GM12865 (cell line): ENCODE measurements around the gene KDM5A.
"Not testable (repeated sequence)": the region's sequence is repeated elsewhere in the genome, so short reads cannot be mapped to it uniquely, and the experiment has no call there.

Source experiments
- DNase-seq: peaks from one replicate; pipeline ENCODE4 v3.0.0; 2010; ENCODE audit warnings: low read depth
- H3K4me3 ChIP-seq: 2 replicates; pipeline ENCODE4 v1.5.1; 2011; ENCODE audit warnings: mild to moderate bottlenecking, low read depth, low read length, control low read depth
- CTCF ChIP-seq: IDR thresholded peaks from 2 replicates; pipeline ENCODE4 v1.5.1; 2011; ENCODE audit warnings: low read length, control low read depth, low read depth, inconsistent platforms; ENCODE audit not compliant: insufficient read depth; ENCODE audit errors: missing control alignments

Gene KDM5A

DNA sequence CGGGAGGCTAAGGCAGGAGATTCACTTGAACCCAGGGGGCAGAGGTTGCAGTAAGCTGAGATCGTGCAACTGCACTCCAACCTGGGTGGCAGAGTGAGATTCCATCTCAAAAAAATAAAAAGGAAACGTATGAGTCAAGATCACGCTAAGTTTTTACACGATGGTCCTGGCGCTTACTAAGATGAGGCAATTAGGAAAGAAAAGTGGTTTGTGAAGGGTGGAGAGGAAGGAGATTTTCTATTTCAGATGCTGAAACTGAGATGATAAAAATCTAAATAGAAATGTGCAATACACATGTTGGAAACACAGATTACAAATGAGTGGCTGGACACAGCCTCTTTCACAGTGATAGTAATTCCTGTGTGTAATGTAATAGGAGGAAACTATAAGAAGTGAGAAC is 63.2 kb downstream of the KDM5A start:
- no peak for TF ChIP-seq CTCF
- H3K4me3 ChIP-seq = no peak overlapping the region
- no peak for DNase-seq

GRCh38 chr12:323507-323906 is 65.6 kb downstream of the KDM5A start:
- no peak for TF ChIP-seq CTCF
- DNase-seq = no peak
- H3K4me3 ChIP-seq = no peak overlapping the region

DNA sequence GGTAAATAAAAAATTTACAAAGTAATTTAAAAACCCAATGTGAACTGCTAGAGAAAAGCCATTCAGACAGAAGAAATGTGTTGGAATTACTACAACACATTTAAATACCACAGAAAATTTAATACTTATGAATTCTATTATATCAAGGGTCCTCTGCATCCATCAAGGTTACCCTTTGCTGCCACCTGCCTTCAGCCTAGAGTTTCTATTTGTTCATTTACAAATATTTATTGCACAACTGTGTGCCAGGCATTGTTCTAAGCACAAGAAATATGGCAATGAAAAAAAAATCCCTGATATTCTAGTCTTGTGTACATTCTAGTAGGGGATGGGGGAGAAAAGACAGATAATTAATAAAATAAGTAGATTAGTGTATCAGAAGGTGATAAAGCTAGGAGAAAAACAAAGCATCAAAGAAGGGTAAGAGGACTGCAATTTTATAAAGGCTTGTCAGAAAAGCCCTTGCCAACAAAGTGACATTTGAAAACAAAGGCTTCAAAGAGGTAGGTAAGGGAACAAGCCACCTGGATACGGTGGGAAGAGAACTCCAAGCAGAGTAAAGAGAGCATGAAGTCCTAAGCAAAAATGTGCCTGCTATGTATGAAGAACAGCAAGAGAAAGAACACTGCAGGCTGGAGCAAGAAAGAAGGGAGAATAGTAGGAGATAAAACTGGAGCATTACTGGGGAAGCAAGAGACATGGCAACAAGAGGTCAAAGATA is 67.4 kb downstream of the KDM5A start:
- H3K4me3 ChIP-seq = no peak overlapping the region
- DNase-seq = no peak
- no peak for TF ChIP-seq CTCF

DNA sequence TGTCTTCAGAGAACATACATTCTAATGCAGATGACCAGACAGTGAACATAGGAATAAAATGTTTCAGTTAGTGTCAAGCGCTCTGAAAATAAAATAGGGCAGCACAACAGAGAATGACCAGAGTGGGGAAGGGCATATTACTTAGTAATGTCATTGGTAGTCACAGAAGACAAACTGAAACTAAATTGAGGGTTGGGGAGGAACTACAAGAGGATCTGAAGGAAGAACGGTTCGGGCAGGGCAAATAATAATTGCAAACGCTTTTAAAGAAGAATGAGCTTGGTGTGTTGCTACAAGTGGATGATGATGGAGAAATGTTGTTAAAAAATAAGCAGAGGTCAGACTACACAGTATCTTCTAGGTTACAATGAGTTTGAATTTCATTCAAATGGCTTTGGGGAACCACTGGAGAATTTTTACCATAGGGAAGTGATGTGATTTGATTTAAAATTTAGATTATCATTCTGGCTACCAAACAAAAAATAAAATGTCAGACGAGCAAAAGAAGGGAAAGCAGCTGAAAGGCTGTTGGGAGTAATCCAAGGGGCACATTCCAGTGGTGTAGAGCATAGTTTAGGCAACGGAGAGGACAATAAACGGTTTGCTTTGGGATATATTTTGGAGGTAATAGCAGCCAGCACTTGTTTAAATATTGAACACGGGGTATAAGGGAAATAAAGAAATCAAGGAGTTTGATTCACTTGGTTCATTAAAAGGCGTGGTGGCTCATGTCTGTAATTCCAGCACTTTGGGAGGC is 70.2 kb downstream of the KDM5A start:
- no peak for TF ChIP-seq CTCF
- no peak for DNase-seq
- no peak overlapping the region for H3K4me3 ChIP-seq

DNA sequence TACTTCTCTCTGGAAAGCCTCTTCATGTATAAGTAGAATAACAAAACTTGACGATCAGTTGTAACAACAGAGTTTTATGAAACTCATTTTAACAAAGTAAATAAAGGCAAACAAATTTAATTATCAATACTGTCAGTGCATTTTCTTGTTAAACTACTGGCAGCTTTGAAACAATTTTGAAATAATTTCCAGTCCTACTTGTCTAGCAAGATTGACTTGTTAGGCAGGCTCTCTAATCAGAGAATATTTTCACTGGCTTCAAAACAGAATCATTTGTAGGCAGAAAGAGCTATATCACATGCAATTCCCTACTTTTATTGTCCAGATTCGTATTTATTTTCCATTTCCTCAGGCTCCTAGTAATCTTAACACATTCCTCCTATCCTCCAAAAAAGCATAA is 80.6 kb downstream of the KDM5A start:
- no peak for TF ChIP-seq CTCF
- no peak overlapping the region for H3K4me3 ChIP-seq
- DNase-seq = no peak

DNA sequence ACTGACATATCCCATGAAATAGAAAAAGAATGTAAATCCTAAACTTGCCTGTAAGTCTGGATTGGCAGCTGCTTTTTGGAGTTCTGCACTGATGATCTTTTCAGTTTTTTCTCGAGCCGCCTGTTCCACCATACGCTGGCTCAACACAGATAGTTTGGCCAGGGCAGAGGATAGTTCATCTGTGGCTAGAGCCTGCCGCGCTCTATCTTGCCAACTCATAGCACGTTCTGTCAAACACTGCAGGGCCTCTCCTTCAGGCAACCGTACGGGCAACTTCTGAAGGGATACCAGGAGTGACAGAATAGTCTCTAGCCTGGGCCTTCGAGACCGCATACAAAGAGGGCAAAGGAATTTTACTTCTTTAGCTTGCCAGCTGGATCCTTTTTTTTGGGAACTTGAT is 81.7 kb downstream of the KDM5A start:
- H3K4me3 ChIP-seq = no peak overlapping the region
- no peak for TF ChIP-seq CTCF
- DNase-seq = no peak

DNA sequence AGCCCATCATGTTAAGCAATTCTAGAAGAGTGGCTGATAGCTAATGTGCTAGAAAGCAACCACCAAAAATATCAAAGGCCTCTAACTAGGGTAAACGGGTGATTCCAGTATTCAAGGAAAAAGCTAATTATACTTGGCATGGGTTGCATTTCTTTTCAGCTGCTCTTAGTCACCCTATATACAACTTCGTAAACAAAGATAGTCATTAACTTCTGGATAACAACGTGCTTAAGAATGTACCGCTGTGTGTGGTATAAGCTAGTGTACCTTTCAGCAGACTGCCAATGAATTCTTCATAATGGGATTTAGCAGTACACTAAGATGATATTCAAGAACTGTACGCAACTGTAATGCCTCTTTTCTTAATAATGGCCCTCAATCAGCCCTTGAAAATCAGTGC is 84.3 kb downstream of the KDM5A start:
- no peak overlapping the region for H3K4me3 ChIP-seq
- TF ChIP-seq CTCF = no peak
- no peak for DNase-seq

GRCh38 chr12:302766-303165 is 86.4 kb downstream of the KDM5A start:
- not testable (repeated sequence) for H3K4me3 ChIP-seq, DNase-seq

DNA sequence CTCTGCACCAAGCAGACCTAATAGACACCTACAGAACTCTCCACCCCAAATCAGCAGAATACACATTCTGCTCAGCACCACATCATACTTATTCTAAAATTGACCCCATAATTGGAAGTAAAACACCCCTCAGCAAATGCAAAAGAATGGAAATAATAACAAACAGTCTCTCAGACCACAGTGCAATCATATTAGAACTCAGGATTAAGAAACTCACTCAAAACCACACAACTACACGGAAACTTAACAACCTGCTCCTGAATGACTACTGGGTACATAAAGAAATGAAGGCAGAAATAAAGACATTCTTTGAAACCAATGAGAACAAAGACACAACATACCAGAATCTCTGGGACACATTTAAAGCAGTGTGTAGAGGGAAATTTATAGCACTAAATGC is 89.0 kb downstream of the KDM5A start:
- not testable (repeated sequence) for H3K4me3 ChIP-seq, DNase-seq

GRCh38 chr12:299511-299910 is 89.6 kb downstream of the KDM5A start:
- DNase-seq, H3K4me3 ChIP-seq: not testable (repeated sequence)

- DNase-seq, H3K4me3 ChIP-seq: not testable (repeated sequence)
Observed at GRCh38 chr12:298059-298458, 91.1 kb downstream of the KDM5A start.
